NCI-H446 treated with DMSO at 0.1 percent for 48 hours (cell line): ENCODE measurements around the gene FBXL12.
"Not testable (repeated sequence)": the region's sequence is repeated elsewhere in the genome, so short reads cannot be mapped to it uniquely, and the experiment has no call there.

Experiments
- DNase-seq: peaks from one replicate; lab custom pipeline; 2025; lab: John Stamatoyannopoulos, UW

Gene FBXL12, protein sequence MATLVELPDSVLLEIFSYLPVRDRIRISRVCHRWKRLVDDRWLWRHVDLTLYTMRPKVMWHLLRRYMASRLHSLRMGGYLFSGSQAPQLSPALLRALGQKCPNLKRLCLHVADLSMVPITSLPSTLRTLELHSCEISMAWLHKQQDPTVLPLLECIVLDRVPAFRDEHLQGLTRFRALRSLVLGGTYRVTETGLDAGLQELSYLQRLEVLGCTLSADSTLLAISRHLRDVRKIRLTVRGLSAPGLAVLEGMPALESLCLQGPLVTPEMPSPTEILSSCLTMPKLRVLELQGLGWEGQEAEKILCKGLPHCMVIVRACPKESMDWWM

DNA sequence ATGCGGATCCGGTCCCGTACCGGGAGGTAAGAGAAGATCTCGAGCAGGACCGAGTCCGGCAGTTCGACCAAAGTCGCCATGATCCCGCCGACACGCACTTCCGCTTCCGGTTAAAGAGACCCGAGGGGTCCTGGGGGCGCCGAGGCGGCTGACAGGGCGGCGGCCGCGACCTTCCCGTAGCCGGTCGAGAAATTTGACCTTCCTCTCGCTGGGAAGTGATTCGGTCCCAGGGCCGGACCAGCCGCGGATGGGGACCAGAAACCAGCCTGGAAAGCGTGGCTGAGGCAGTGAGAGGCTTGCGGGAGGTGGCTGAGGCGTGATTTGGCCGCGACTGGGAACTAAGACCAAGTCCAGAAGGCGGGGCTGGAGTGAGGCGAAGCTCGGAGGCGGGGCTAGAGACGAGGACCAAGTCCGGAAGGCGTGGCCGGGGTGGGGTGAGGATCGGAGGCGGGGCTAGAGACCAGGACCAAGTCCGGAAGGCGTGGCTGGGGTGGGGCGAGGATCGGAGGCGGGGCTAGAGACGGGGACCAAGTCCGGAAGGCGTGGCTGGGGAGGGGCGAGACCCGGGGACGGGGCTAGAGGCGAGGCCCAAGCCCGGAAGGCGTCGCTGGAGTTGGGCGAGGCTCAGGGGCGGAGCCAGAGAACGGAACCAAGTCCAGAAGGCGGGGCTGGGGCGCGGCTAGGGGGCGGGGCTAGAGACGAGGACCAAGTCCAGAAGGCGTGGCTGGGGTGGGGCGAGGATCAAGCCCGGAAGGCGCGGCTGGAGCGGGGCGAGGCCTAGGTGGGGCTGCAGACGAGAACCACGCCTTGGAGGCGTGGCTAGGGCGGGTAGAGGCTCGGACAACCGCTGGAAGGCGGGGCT, at the start of gene FBXL12:
FBXL12 (minus strand) TSS at position 346 of the 862 bp plus-strand sequence; CDS start at position 80, 266 bp downstream.
- peak; percentile 100 for DNase-seq

DNA sequence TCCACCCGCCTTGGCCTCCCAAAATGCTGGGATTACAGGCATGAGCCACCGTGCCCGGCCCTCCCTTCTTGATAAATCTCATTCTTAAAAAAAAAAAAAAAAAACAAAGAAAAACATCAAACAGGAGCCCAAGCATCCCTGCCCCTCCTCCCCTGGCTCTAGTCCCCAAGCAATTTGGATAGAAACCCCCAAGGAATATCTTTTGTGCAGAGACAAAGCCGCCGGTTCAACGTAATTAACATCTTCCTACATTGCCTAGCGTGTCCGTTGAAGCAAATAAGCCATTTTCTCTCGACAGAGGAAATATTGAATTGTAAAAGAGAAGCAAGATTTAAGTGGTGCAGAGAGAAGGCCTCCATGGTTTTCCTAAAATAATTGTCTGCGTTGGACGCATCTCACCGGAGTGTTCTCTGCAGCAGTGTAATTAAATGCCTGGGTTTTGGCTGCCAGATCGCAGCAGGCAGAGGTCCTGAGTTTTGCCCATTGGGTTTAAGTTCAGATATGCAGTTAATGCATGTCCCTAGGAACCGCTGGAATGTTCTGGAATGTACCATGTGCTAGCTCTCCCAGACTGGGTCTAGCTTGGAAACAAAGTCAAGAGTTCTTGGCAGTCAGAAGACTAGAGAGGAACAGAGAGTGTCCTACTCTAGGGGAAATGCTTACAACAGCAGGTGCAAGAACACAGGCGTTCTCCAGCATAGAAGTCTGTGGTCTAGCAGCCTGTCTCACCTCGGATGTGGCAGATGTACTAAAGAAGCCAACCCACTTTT, 47.0 kb upstream of the FBXL12 start:
- DNase-seq, result no peak

DNA sequence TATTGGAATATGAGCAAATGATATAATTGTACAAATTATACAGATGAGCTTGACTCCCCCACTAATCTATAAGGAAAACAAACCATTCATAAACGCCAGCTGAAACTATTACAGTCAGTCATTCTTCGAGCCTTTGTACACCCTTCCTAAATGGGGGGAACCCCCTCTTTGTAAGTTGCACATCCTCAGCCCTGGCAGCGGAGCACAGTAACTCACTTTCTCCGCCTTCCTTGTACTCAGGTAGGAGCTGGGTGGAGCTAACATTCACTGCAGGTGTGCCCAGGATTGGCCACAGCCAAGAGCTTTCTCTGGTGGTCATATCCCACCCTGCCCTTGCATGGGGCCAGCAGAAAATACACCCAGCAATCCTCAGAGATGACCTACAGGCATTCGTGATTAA, 44.9 kb upstream of the FBXL12 start:
- DNase-seq, result no peak

DNA sequence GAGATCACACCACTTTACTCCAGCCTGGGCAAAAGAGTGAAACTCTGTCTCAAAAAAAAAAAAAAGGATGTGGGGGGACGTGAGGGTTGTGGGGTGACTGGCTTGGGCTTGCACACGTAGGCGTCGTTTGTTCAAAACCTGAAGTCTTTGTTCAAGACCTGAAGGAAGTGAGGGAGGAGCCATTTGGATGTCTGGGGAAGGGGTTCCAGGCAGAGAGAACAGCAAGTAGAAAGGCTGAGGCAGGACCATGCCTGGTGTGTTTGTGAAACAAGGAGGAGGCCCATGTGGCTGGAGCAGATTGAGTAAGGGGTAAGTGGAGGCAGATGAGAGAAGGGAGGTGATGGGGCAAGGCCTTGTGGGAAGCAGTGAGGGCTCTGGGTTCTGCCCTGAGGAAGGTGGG, 44.1 kb upstream of the FBXL12 start:
- DNase-seq, result no peak

DNA sequence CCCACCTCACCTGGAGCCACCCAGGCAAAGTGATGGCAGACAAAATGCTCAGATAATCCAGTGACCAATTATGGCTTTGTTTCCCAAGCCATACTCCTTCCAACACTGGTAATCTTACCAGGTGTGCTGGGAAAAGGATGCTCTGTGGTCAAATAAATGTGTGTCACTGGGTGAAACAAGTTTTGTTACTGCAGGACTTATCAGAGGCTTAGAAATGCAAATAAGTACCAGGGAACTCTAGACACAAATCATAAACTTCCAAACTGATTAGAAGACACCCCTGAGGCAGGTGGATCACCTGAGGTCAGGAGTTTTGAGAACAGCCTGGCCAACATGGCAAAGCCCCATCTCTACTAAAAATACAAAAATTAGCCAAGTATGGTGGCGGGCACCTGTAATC, 42.6 kb upstream of the FBXL12 start:
- DNase-seq, result no peak

DNA sequence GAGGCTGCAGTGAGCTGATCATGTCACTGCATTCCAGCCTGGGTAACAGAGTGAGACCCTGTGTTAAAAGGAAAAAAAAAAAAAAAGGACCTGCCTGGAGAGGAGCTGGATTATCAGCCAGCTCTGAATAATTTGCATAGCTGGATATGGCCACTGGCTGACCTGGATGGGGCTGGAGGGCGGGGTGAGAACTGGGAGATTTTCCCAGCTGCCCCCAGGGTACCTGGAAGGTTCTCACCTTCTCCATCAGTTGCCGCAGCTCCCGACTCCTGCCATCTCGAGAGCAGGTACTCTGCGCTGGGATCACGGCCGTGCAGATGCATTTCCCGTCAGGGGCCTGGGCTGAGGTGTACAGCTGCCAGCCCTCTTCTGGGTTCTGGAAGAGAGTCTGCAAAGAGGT, 41.5 kb upstream of the FBXL12 start:
- DNase-seq, result no peak

DNA sequence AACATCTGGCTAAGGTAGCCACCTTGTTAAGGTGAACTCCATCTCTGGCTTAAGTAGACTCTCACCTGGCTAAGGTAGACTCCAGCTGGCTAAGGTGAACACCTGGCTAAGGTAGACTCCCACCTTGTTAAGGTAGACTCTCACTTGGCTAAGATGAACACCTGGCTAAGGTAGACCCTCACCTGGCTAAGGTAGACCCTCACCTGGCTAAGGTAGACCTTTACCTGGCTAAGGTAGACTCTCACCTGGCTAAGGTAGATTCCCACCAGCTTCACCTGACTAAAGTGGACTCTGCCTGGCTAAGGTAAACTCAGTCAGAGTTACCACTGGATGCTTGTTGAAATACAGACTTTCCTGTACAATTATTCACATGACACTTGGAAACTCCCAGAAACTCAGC, 39.9 kb upstream of the FBXL12 start:
- no peak for DNase-seq

DNA sequence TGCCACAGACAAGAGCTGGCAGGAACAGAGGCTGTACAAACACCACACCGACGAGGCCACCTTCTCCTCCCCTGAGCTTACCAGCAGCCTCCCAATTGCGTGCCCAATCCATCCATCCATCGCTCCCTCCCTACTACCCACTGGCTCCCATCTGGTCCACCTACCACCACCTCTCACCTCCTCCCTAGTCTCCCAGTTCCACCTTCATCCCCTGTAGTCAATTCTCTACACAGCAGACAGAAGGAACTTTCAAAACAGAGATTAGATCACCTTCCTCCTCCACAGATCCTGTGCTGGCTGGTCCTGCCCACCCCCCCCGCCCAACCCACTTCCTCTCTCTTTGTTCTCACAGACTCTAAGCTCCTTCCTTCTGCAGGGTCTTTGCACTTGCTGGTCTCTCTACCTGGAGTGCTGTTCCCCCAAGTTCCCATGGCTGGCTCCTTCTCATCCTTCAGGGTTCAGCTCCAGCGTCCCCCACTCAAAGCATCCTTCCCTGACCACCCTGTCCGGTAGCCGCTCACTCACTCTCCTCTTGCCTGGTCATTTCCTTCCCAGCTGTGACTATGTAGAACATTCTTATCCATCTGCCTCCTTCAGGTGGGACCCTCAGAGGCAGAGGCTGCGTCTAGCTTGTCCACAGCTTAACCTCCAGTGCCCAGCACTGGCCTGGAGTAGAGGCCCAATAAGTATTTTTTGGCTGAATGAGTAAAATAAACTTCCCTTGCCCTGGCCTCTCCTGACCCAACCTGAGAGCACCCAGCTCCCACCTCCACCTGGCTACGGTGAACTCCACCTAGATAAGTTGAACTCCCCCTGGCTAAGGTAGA, 39.3 kb upstream of the FBXL12 start:
- DNase-seq, result no peak

DNA sequence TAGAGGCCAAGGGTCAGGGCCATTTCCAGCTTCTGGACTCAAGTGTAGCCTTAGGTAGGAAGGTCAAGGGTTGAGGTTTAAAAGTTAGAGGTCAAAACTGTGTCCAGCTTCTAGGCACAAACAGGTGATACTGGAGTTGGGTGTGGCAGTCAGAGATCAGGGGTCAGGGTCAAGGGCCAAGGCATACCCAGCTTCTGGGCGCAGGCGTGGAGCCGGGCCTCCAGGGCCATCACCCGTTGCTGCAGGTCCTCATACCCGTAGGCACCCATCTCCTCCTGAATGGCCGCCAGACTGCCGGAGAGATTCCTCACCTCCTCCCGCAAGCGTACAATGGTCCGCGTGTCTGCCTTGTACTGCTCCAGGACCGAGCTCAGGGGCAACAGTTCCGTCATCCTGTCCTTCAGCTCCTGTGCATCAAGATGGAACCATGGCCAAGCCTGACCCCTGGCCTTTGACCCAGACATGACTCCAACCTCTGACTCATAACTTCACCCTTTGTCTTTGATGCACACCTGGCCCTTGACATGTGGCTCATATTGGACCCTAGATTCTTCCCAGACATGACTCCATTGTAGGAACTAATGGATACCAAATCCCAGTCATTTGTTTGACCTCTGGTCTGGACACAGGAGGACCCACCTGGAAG, 38.3 kb upstream of the FBXL12 start:
- DNase-seq, result no peak

DNA sequence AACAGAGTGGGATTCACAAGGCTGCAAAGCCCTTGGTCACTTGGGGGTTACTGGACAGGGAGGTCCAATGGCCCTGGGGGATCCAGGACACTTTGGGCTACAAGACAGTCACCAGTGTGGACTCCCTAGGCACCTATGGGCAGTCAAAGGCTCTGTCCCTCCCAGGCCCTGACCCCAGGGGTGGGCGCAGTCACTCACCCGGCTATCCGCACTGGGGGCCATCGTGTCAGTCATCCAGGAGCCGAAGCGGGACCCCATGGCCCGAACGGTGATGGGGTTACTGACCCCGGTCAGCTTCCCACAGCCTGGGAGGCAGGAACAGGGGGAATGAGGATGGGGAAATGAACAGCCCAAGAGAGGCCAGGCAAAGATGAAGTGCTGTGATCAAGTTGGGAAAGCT, 37.7 kb upstream of the FBXL12 start:
- DNase-seq, result no peak

DNA sequence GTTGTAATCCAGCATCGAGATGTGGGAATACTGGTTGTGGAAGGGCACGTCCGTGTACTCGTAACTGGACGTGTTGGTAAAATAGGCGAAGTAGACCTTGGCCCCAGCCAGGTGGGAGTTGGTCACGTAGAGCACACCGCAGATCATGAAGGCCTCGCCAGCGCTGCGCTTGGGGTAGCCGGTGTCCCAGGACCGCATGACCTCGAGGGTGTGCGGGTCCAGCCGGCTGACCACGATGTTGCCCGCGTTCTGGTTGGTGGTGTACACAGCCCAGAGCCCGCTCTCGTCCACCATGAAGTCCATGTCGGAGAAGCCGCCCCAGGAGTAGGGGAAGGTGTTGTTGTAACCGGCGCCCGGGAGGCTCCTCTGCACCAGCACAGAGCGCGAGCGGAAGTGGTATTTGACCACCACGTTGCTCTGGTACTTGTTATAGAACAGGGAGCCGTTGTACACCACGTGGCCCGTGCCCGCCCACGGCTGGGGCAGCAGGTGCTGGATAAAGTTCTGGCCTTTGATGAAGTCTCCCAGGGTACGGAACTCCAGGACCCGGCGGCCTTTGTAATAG, 35.5 kb upstream of the FBXL12 start:
- DNase-seq, result no peak

DNA sequence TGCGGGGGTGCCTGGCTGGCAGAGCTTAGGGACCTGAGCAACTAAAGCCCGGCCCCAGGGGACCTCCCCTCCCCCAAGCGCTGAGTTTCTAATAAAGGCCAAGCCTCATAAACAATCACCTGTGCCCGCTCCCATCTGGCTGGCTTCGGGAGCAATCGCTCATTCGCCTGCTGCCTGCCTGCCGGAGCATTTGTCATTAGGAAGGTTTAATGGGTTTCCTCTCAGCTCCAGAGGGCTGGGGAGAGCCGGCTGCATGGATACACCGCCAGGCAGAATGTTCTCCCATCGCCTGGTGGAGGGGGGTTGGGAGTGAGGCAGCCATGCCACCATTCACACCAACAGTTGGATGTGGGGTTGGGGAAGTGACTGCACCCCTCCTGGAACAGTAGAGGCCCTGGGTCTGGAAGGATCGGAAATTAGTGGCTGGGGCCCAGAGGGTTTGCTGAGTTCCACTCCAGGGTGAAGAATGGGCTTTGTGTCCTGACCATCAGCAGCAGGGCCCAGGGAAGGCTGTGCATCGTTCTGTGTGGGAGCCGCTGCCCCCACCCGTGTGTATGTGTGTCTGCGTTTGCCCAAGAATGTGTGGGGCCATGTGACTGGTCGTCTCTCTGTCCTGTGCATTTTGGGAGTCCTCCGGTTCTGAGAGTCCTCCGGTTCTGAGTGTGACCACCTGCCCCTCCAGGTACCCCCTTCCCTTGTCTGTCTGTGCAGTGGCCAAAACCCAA, 31.5 kb upstream of the FBXL12 start:
- no peak for DNase-seq

DNA sequence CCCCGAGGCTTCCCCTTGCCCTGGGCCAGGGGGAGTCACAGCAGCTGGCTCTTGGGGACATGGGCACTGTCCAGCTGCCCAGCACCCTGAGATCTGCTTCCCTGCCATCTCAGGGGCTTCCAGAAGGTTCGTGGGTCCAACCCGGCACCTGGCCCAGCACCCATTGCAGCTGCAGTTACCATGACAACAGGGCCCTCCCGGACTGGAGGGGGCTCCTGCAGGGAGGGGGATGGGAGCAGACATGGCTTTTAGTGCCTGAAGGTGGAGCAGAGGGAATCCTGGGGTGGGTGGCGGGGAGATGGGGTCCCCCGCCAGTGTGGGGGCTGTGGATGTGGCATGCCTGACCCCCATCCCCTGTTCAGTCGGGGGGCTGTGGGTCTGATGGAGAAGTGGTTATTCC, 30.9 kb upstream of the FBXL12 start:
- no peak for DNase-seq

DNA sequence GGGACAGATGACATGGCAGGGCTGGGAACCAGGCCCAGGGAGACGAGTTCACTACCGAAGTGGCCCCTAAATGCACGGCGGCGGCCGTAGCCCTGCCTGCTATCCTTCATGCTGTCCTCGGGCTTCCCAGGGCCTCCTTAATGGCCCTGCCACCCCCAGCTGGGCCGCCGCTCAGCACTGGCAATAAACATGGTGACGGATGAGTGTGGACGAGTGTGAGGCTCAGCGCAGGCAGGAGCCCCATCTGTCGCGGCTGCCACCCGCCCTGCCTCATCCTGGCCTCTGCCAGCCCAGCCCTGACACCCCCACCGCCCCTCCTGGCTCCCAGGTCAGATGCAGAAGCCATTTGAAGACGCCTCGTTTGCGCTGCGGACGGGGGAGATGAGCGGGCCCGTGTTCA, 29.9 kb upstream of the FBXL12 start:
- DNase-seq, result no peak

DNA sequence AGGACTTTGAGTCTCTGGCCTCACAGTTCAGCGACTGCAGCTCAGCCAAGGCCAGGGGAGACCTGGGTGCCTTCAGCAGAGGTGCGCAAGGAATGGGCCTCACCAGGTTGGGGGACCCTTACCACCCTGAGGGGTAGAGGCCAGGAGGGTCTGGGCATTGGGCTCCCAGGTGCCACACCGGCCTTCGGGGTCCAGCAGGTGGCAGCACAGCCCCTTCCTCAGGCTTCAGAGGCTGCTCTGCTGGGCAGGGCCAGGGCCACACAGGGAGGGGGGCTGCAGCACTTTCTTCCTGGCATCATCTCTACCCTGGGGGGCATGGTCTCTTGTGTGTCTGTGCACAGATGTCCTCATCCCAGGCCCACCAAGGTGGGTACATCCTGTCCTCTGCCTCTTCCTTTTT, 29.2 kb upstream of the FBXL12 start:
- no peak for DNase-seq

DNA sequence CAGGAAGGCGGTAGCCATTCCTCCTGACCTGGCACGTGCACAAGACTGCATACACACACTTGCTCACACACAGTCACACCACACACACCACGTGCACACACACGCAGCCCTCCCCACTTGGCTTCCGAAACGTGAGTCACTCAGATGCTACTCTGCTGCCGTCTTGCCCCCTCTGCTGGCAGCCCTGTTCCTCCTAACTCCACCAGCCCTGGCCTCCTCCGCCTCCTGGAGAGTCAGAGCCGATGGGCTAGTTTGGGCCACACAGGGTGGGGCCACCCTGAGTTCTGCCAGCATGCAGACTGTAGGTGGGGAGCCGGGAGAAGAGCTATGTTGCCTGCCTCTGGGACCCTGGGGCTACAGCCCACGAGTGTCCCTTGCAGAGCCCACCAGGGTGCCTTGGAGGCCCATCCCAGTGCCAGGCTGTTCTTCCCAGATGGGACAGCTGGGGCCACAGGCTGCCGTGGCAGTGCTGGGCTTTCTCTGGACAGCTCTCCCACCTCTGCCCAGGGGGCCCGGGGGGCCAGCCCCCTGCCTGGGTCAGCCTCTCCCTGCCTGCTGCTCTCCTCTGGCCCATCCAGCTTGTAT, 28.3 kb upstream of the FBXL12 start:
- DNase-seq, result no peak

DNA sequence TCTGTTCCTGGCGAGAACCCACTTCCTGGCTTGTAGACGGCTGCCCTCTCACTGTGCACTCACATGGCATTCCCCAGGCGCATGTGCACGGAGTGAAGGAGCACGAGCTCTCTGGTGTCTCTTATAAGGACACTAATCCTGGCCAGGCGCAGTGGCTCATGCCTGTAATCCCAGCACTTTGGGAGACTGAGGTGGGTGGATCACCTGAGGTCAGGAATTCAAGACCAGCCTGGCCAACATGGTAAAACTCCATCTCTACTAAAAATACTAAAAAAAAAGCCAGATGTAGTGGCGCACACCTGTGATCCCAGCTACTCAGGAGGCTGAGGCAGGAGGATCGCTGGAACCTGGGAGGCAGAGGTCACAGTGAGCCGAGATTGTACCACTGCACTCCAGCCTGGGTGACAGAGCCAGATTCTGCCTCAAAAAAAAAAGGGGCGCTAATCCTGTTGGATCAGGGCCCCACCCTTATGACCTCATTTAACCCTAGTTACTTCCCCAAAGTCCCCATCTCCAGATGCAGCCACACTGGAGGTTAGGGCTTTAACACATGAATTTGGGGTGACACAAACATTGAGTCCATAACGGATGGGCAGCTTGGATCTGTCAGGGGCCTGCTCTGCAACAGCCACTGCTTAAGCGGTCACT, 24.9 kb upstream of the FBXL12 start:
- DNase-seq, result not testable (repeated sequence)

DNA sequence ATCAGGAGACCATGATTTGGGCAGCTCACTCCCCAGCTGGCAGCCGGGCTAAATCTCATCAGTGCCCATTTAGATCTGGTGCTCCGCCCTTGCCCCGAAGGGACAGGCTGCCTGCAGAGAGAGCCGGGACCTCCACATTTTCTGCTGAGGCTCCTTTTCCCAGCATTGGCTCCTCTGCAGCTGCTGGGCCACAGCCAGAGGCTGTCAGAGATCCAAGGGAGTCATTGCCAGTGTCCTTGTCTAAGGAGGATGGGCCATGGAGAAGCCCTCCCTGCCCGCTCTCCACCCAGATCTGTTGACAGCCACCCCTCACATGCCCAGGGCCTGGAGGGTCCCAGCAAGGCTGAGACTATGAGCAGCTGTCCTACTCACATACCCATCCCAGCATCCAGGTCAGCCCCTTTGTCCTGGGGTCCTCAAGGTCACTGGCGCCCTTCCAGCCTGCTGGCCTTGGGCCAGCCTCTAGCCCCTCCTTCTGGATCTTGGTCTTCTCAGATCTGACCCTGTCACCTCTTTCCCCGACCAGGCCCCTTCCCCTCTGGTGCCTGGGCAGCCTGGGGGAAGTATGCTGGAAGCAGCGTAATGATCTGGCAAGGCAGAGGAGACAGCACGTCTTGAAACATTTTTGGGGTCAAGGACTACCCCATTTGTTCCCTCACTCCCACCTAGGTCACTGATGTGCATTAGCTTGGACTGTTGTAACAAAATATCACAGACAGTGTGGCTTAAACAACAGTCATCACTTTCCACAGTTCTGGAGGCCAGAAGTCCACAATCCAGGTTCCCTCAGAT, 24.2 kb upstream of the FBXL12 start:
- no peak for DNase-seq

DNA sequence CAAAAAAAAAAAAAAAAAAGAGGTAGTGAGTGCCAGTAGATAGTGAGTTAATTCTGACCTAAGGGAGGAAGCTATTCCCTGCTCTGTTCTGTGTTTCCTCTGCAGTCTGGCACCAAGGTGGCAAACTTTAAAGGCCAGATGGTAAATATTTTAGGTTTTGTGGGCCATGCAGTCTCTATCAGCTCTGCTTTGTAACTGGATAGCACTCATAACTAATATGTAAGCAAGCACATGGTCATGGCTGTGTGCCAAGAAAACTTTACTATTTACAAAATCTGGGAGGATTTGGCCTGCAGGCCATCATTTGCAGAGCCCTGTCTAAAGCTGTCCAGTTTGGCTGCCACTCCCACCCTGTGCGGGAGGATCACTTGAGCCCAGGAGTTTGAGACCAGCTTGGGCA, 20.5 kb upstream of the FBXL12 start:
- no peak for DNase-seq
